Chondrocyte (in vitro differentiated cells): ENCODE data around the gene TRIP6. TPM values are rescaled to one million over a fixed set of nuclear protein-coding genes. Genes with fewer than 3 reads are reported as not detected.

Source experiments
- DNase-seq: peaks from one replicate; pipeline ENCODE4 v3.0.0; 2021; ENCODE audit warnings: mixed read lengths, low spot score
- H3K27ac Mint-ChIP-seq: one replicate; pipeline ENCODE4 v1.8.0; 2021; ENCODE audit warnings: mild to moderate bottlenecking, moderate library complexity, mixed read lengths; ENCODE audit not compliant: unreplicated experiment
- H3K27me3 Mint-ChIP-seq: 2 replicates; pipeline ENCODE4 v1.8.0; 2021; ENCODE audit warnings: low read depth, mixed read lengths
- H3K36me3 Mint-ChIP-seq: 2 replicates; pipeline ENCODE4 v1.8.0; 2021; ENCODE audit warnings: low read depth, mixed read lengths
- H3K4me1 Mint-ChIP-seq: 2 replicates; pipeline ENCODE4 v1.8.0; 2021; ENCODE audit warnings: low read depth, mild to moderate bottlenecking, mixed read lengths
- H3K4me3 Mint-ChIP-seq: one replicate; pipeline ENCODE4 v1.8.0; 2021; ENCODE audit warnings: mild to moderate bottlenecking, moderate library complexity, mixed read lengths; ENCODE audit not compliant: unreplicated experiment
- H3K9me3 Mint-ChIP-seq: 2 replicates; pipeline ENCODE4 v1.8.0; 2021; ENCODE audit warnings: low read depth, mixed read lengths
- total RNA-seq: library from RNA; stranded (reverse); gene quantifications from 3 replicates; pipeline ENCODE4 v1.2.1, GENCODE V29; 2021
- TF ChIP-seq, protein P1 (sequence below): fragments of 200-600 bp; sonication (generic); IDR thresholded peaks from 2 replicates; pipeline ENCODE4 v1.5.0; 2021; ENCODE audit warnings: antibody characterized with exemption, mild to moderate bottlenecking, moderate library complexity

The TRIP6 gene
- total RNA-seq, 1 donor from 2014 or later = 104 TPM

DNA sequence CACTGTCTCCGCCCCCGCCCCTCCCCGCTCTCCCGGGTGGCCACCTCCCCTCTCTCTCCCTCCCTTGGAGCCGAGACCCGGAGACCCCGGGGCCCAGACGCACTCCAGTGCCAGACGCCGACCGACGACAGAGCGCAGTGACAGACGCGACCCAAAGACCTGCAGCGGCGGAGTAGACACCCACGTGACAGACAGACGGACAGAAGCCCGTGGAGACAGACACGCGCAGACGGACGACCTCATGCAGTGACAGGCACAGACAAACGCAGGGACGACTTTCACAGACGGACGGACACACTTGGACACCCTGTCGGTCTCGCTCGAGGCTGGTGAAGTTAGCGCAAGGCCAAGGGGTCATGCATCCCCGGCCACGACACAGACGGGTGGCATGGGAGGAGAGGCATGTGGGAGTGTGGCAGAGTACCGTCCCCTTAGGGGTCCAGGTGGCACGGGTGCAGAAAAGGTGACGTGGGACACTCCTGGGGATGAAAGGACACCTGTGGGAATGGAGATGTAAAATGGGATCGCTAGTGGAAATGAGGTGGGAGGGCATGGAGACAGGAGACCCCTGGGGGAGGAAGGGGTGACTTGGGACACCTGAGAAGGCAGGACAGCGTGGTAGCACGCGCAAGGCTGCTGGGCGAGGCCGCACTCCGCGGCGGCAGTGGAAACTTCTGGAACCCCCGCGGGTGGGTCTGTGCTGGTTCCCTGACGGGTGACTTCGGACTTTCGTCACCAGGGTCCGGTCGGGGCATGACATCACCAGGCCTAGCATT is 29.0 kb downstream of the TRIP6 start:
- Mint-ChIP-seq H3K9me3 (no peaks in the 10 kb centered on the region), H3K27me3 (peaks cover 21% of the 10 kb centered on the region), H3K4me1 (peaks cover 16% of the 10 kb centered on the region), H3K27ac (peak overlapping the region; percentile 73), H3K36me3 (peaks cover 4% of the 10 kb centered on the region), H3K4me3 (peak overlapping the region; percentile 82)
- DNase-seq = no peak
- TF ChIP-seq, protein P1, sequence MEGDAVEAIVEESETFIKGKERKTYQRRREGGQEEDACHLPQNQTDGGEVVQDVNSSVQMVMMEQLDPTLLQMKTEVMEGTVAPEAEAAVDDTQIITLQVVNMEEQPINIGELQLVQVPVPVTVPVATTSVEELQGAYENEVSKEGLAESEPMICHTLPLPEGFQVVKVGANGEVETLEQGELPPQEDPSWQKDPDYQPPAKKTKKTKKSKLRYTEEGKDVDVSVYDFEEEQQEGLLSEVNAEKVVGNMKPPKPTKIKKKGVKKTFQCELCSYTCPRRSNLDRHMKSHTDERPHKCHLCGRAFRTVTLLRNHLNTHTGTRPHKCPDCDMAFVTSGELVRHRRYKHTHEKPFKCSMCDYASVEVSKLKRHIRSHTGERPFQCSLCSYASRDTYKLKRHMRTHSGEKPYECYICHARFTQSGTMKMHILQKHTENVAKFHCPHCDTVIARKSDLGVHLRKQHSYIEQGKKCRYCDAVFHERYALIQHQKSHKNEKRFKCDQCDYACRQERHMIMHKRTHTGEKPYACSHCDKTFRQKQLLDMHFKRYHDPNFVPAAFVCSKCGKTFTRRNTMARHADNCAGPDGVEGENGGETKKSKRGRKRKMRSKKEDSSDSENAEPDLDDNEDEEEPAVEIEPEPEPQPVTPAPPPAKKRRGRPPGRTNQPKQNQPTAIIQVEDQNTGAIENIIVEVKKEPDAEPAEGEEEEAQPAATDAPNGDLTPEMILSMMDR = no peak

DNA sequence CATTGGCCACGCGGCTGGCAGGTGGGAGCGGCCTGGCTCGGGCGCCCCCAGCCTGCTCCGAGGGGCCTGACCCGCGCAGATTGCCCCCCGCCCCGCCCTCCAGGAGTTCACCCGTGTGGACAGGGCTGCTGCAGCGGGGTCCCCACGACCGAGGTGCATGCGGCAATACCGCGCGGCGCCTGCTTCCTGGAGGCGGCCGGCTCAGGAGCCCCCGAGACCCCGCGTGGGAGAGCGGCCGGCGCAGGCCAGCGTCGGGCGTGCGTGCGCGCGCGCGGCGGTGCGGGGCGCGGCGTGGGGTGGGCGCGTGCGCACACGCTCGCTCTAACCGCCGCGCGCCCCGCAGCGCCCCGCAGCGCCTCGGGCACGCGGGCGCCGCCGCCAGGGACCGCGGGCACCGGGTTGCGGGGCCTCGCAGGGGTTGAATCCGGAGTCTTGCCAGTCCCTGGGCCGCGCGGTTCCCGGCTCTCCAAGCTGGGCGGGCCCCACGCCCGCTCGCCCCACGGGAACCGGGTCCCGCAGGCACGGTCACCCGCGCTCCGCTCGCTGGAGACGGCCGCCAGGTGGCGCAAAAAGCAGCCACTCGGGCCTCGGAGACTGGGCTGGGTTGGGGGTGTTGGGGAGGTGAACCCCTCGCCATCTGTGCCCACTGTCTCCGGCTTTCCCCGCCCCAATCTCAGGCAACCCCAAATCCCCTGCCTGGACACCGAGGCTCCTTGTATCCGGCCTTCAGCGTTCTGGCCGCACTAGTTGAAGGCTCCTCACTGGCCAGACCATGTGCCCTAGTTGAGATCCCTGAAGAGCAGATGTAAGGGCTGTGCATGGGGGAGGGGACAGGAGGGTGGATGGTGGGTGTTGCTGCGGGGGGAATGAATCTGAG is 29.8 kb downstream of the TRIP6 start:
- Mint-ChIP-seq H3K4me1 (peaks cover 12% of the 10 kb centered on the region), H3K36me3 (peaks cover 4% of the 10 kb centered on the region), H3K27me3 (peaks cover 21% of the 10 kb centered on the region), H3K27ac (no peak overlapping the region), H3K9me3 (no peaks in the 10 kb centered on the region), H3K4me3 (peak overlapping the region; percentile 55)
- TF ChIP-seq, protein P1 = peak; percentile 94
- no peak for DNase-seq

DNA sequence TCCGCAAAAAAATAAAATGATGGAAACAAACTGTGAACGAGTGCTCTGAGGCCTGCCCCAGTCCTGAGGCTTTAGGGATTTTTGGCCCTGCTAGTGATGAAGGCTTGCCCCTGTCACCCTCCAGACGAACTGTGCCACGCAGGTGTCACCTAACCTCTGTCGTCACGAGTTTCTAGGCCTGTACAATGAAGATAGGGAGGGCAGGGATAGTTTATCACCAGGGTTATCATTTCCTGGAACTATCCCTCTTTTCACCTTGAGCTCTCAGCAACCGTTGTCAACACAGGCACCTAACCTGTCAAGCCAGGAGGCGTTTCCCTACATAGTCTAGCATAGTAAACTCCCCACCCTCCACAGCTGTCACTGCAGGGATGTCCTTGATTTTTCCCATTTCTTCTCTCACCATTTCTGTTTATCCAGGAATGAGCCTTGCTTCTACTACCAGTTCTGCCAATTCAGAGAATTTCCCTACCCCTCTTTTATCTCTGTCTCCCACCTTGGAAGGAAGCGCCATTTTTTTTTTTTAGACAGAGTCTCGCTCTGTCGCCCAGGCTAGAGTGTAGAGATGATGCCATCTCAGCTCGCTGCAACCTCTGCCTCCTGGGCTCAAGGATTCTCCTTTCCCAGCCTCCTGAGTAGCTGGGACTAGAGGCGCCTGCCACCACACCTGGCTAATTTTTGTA is 30.7 kb downstream of the TRIP6 start:
- TF ChIP-seq, protein P1 = no peak
- H3K4me3 Mint-ChIP-seq = no peak overlapping the region
- no peaks in the 10 kb centered on the region for H3K9me3 Mint-ChIP-seq
- no peak overlapping the region for H3K27ac Mint-ChIP-seq
- H3K27me3 Mint-ChIP-seq = peaks cover 21% of the 10 kb centered on the region
- H3K36me3 Mint-ChIP-seq = peaks cover 4% of the 10 kb centered on the region
- peaks cover 12% of the 10 kb centered on the region for H3K4me1 Mint-ChIP-seq
- no peak for DNase-seq

DNA sequence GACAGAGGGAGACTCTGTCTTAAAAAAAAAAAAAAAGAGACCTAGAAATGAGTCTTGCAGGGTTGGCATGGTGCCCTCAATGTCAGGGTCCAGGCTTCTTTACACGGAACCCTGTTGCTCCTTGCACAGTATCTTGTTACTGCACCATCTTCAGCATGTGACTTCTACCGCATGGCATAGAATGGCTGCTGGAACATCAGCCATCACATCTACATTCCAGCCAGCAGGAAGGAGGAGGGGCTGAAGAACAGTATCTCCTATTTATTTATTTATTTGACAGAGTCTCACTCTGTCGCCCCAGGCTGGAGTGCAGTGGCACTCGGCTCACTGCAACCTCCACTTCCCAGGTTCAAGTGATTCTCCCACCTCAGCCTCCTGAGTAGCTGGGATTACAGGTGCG is 32.2 kb downstream of the TRIP6 start:
- Mint-ChIP-seq H3K27ac (no peak overlapping the region), H3K9me3 (no peaks in the 10 kb centered on the region), H3K4me1 (peaks cover 9% of the 10 kb centered on the region), H3K36me3 (peaks cover 4% of the 10 kb centered on the region), H3K27me3 (peaks cover 23% of the 10 kb centered on the region), H3K4me3 (no peak overlapping the region)
- TF ChIP-seq, protein P1 = no peak
- DNase-seq = no peak

DNA sequence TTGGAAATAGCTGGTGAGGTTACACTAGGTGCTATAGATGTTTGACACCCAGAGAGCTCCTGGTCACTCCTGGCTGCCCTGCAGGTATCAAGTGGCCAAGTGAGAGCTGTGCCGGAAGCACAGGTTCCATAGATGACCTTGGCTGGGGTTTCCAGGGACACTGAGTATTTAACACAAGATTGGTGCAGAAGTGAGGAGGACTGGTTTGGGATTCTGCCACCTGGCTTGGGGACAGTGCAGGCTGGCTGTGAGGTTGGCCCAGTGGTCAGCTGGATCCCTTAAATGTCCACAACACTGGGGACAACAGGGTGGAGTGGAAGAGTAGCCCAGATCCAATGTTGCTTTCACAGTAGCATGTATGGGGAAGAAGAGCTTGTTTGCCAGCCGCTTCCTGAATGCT is 33.8 kb downstream of the TRIP6 start:
- H3K4me1 Mint-ChIP-seq = peaks cover 8% of the 10 kb centered on the region
- peaks cover 4% of the 10 kb centered on the region for H3K36me3 Mint-ChIP-seq
- no peaks in the 10 kb centered on the region for H3K9me3 Mint-ChIP-seq
- TF ChIP-seq, protein P1 = no peak
- no peak overlapping the region for H3K4me3 Mint-ChIP-seq
- DNase-seq = no peak
- H3K27ac Mint-ChIP-seq = no peak overlapping the region
- peaks cover 22% of the 10 kb centered on the region for H3K27me3 Mint-ChIP-seq
